ENCODE measurements around the gene OR2A2. TPM values are rescaled to one million over a fixed set of nuclear protein-coding genes. Genes with fewer than 3 reads are reported as not detected.

OR2A2 gene
- total RNA-seq, 2 donors from 2014 or later: not detected

DNA sequence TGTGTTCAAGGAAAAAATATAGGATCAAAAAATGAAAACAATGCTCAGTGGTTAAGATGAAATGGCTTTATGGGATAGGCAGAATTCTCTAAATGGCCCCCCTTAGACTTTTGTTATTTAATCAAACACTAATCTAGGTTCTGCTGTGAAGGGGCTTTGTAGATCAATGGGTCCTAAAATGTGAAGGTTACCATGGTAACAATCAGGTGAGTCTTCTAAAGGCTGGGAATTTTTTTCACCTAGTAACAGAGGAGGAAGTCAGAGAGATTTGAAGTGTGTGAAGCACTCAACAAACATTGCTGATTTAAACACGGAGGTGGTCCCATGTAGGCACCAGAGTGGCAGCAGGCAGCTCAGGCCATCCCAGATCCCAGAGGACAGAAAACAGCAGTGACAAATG lies 24.7 kb downstream of the OR2A2 start:
- TF ChIP-seq, protein P1, sequence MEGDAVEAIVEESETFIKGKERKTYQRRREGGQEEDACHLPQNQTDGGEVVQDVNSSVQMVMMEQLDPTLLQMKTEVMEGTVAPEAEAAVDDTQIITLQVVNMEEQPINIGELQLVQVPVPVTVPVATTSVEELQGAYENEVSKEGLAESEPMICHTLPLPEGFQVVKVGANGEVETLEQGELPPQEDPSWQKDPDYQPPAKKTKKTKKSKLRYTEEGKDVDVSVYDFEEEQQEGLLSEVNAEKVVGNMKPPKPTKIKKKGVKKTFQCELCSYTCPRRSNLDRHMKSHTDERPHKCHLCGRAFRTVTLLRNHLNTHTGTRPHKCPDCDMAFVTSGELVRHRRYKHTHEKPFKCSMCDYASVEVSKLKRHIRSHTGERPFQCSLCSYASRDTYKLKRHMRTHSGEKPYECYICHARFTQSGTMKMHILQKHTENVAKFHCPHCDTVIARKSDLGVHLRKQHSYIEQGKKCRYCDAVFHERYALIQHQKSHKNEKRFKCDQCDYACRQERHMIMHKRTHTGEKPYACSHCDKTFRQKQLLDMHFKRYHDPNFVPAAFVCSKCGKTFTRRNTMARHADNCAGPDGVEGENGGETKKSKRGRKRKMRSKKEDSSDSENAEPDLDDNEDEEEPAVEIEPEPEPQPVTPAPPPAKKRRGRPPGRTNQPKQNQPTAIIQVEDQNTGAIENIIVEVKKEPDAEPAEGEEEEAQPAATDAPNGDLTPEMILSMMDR (IDR thresholded peaks at IDR 0.05): no peak
- H3K9ac ChIP-seq (ENCODE audit: low read depth in 2 of 2, low read length in 2 of 2): no peak overlapping the region
- H3K36me3 ChIP-seq: no peaks in the 10 kb centered on the region
- H3K9me3 ChIP-seq: no peaks in the 10 kb centered on the region
- DNase-seq: no peak
- no peaks in the 10 kb centered on the region for H3K4me1 ChIP-seq
- intact Hi-C loops (cut with DNase I): no loop called here
- H3K27me3 ChIP-seq: no peaks in the 10 kb centered on the region
- no peak overlapping the region for H3K4me3 ChIP-seq
- no peak overlapping the region for H3K27ac ChIP-seq

DNA sequence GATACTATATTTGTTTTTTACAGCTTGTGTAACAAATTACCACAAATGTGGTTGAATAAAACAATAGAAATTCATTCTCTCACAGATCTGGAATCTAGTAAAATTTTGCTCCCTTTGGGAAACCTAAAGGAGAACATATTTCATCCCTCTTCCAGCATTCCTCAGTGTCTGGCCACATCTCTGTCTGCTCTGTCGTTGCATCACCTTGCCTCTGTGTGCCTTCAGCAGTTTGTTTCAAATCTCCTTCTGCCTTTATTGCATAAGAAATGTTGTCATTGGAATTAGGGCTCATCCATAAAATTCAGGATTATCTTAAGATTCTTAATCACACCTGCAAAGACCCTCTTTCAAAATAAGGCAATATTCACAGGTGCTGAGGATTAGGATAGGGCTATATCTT lies 28.1 kb downstream of the OR2A2 start:
- no peaks in the 10 kb centered on the region for H3K9me3 ChIP-seq
- no peaks in the 10 kb centered on the region for H3K36me3 ChIP-seq
- no peaks in the 10 kb centered on the region for H3K27me3 ChIP-seq
- DNase-seq: no peak
- no peaks in the 10 kb centered on the region for H3K4me1 ChIP-seq
- no peak overlapping the region for H3K27ac ChIP-seq
- H3K9ac ChIP-seq (ENCODE audit: low read depth in 2 of 2, low read length in 2 of 2): no peak overlapping the region
- H3K4me3 ChIP-seq: no peak overlapping the region
- intact Hi-C loops (cut with DNase I): no loop called here
- TF ChIP-seq, protein P1 (IDR thresholded peaks at IDR 0.05): no peak

DNA sequence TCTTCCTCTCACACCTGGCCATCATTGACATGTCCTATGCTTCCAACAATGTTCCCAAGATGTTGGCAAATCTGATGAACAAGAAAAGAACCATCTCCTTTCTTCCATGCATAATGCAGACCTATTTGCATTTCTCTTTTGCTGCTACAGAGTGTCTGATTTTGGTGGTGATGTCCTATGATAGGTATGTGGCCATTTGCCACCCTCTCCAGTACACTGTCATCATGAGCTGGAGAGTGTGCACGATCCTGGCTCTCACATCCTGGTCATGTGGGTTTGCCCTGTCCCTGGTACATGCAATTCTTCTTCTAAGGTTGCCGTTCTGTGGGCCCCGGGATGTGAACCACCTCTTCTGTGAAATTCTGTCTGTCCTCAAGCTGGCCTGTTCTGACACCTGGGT lies 32.8 kb downstream of the OR2A2 start:
- H3K27me3 ChIP-seq: no peaks in the 10 kb centered on the region
- TF ChIP-seq, protein P1 (IDR thresholded peaks at IDR 0.05): no peak
- no peaks in the 10 kb centered on the region for H3K9me3 ChIP-seq
- H3K9ac ChIP-seq (ENCODE audit: low read depth in 2 of 2, low read length in 2 of 2): no peak overlapping the region
- DNase-seq: no peak
- no peaks in the 10 kb centered on the region for H3K36me3 ChIP-seq
- intact Hi-C loops (cut with DNase I): no loop called here
- no peak overlapping the region for H3K27ac ChIP-seq
- H3K4me3 ChIP-seq: no peak overlapping the region
- H3K4me1 ChIP-seq: no peaks in the 10 kb centered on the region

DNA sequence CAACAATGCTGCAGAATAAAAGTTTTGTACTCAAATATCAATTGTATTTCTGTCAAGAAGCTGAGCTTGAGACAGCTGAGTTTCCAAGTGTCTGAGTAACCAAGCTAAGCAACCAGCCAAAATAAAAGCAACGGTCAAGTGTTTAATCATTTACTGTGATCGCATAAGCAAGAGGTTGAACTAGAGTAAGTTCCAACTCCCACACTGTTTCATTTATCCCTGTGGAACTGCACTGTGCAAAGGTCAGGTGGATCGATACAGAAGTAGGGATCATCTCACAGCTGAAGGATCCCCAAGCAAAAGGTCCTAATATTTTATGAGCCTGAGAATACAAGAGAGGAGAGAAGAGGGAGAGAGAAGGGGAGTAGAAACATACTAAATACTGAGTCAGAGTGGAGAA lies 35.0 kb downstream of the OR2A2 start:
- no peak overlapping the region for H3K27ac ChIP-seq
- no peaks in the 10 kb centered on the region for H3K4me1 ChIP-seq
- H3K36me3 ChIP-seq: no peaks in the 10 kb centered on the region
- no peaks in the 10 kb centered on the region for H3K9me3 ChIP-seq
- DNase-seq: no peak
- no peaks in the 10 kb centered on the region for H3K27me3 ChIP-seq
- H3K9ac ChIP-seq (ENCODE audit: low read depth in 2 of 2, low read length in 2 of 2): no peak overlapping the region
- TF ChIP-seq, protein P1 (IDR thresholded peaks at IDR 0.05): no peak
- intact Hi-C loops (cut with DNase I): no loop called here
- H3K4me3 ChIP-seq: no peak overlapping the region

DNA sequence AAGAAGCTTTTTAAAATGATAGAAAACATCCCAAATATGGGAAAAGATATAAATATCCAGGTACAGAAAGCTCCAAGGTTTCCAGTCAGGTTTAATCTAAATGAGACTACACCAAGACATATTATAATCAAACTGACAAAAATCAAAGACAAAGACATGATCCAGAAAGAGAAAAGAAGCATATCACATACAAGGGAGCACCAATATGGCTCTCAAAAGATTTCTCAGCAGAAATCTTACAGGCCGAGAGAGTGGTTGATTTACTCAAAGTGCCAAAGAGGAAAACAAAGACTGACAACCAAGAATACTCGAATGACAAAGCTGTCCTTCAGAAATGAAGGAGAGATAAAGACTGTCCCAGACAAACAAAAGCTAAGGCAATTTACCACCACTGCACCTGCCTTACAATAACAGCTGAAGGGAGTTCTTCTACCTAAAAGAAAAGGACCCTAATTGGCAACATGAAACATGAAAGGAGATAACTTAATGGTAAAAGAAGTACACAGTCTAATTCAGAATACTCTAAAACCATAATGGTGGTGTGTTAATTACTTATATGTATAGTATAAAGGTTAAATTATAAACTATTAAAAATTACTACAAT lies 38.9 kb downstream of the OR2A2 start:
- intact Hi-C loops (cut with DNase I): no loop called here
- Histone ChIP-seq H3K27me3 (no peaks in the 10 kb centered on the region), H3K36me3 (no peaks in the 10 kb centered on the region), H3K9me3 (no peaks in the 10 kb centered on the region), H3K9ac (ENCODE audit: low read depth in 2 of 2, low read length in 2 of 2) (no peak overlapping the region), H3K27ac (no peak overlapping the region), H3K4me3 (no peak overlapping the region), H3K4me1 (no peaks in the 10 kb centered on the region)
- TF ChIP-seq, protein P1 (IDR thresholded peaks at IDR 0.05): no peak
- DNase-seq: no peak

Measured in colonic mucosa (tissue), 4 donors.